ENCODE data around the gene C9orf85.
"Not testable (repeated sequence)": the region's sequence is repeated elsewhere in the genome, so short reads cannot be mapped to it uniquely, and the experiment has no call there.

C9orf85 gene

DNA sequence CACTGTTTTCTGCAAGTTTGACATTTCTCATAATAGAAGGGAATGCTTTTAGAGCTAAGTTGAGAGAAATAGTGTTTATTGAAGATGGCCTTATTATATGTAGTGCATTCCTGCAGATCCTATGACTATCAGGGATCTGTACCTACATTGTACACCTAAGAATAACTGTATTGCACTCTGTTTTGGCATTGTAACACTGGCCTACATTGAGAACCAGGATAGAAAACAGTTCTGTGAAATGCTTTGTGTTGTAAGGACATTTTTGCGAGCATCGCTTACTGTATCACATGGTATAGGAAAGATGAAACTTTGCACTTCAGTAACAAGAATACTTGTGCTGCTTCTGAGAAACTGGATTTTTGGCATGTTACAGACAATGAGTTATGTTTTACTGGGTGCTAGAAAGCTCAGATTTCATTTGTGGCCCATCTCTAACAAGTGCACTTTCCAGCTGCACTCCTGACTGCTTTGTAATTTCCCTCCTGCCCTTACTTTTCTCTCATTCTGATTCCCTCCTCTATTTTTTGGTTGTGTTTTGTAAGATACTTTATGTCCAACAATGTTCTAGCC is 30.6 kb downstream of the C9orf85 start:
- TF ChIP-seq ZFX (IDR thresholded peaks at IDR 0.05; ENCODE audit: borderline replicate concordance), result no peak
- TF ChIP-seq, protein P1, sequence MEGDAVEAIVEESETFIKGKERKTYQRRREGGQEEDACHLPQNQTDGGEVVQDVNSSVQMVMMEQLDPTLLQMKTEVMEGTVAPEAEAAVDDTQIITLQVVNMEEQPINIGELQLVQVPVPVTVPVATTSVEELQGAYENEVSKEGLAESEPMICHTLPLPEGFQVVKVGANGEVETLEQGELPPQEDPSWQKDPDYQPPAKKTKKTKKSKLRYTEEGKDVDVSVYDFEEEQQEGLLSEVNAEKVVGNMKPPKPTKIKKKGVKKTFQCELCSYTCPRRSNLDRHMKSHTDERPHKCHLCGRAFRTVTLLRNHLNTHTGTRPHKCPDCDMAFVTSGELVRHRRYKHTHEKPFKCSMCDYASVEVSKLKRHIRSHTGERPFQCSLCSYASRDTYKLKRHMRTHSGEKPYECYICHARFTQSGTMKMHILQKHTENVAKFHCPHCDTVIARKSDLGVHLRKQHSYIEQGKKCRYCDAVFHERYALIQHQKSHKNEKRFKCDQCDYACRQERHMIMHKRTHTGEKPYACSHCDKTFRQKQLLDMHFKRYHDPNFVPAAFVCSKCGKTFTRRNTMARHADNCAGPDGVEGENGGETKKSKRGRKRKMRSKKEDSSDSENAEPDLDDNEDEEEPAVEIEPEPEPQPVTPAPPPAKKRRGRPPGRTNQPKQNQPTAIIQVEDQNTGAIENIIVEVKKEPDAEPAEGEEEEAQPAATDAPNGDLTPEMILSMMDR (IDR thresholded peaks at IDR 0.05), result no peak
- H3K27ac ChIP-seq, result no peak overlapping the region

DNA sequence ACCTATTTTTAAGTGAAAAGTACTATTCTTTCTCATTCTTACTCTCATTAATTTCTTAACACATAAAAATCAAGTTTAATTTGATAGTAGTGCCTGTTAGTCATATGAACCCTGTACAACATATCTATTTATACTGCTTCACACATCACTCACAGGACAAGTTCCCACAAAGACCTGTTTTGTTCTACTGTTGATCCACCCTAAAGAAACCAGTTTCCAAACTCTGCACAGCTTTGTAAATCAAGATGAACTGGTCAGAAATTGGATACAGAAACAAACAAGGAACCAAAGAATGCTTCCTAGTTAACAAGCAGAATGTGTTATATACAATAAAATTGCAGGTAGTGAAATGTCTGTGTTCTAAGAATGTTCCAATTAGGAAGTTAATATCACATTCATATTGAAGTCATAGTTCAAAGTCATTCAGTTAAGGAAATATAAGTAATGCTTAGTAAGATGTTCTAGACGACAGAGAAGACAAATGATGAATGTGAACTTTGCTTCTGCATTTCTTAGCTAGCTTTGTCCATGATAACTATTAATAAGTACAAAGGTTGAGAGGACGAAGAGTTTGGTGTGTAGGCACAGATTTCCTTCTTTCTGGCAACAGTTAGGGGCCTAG is 33.4 kb downstream of the C9orf85 start:
- TF ChIP-seq, protein P1 (IDR thresholded peaks at IDR 0.05), result no peak
- no peak for TF ChIP-seq ZFX (IDR thresholded peaks at IDR 0.05; ENCODE audit: borderline replicate concordance)
- H3K27ac ChIP-seq, result no peak overlapping the region

DNA sequence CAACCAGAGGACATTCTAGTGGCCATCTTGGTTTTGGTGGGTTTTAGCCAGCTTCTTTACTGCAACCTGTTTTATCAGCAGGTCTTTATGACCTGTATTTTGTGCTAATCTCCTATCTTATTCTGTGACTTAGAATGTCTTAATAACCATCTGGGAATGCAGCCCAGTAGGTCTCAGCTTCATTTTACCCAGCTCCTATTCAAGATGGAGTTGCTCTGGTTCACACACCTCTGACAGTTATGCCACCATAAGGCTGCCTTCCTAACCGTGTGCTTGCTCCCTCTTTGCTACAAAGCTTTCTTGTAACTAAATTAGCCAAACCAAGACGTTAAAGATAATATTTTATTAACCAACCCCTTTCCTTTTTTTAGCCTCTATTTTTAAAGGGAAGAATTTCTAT is 43.2 kb downstream of the C9orf85 start:
- H3K27ac ChIP-seq, result not testable (repeated sequence)

DNA sequence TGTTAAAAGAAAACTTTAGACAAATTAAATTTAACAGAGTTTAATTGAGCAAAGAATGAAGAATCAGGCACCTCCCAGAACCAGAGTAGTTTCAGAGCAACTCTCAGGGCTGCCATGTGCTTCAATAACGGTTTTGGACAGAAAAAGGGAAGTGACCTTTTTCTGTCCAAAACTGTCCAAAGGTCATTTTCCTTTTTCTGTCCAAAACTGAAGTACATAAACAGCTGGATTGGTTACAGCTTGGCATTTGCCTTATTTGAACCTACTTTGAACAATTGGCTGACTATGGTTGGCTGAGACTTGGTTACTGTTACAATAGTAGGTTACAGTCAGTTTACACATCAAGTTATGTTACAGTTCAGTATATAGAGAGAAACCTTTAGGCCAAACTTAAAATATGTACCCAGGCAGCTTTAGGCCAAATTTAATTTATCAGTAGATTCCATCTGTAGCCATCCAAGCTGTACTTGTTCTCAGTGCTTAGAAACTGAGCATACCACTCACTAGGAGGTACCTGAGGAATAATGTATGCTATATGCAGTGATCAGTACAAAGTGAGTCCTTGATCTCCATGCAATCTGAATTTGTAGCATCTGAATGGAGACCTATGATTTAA is 44.0 kb downstream of the C9orf85 start:
- no peak overlapping the region for H3K27ac ChIP-seq
- TF ChIP-seq, protein P1 (IDR thresholded peaks at IDR 0.05), result no peak
- no peak for TF ChIP-seq ZFX (IDR thresholded peaks at IDR 0.05; ENCODE audit: borderline replicate concordance)

DNA sequence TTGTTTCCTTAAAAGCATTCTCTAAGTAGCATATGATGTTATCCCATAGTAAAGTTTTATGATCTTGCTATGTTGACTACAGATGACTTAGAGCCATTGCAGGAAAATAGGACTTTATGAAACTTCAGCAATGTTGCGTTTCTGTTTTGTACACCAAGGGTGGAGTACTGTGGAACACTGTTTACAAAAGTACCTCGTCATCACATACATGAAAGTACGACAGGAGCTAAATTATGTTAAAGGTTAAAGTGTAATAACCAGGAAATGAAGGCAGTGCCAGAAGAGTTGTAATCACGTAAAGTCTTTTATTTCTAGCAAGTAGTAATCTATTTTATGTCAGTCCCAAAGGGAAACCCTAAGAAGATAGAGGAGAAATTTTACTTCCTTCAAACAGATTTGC is 50.9 kb downstream of the C9orf85 start:
- TF ChIP-seq, protein P1 (IDR thresholded peaks at IDR 0.05), result no peak
- no peak for TF ChIP-seq ZFX (IDR thresholded peaks at IDR 0.05; ENCODE audit: borderline replicate concordance)

DNA sequence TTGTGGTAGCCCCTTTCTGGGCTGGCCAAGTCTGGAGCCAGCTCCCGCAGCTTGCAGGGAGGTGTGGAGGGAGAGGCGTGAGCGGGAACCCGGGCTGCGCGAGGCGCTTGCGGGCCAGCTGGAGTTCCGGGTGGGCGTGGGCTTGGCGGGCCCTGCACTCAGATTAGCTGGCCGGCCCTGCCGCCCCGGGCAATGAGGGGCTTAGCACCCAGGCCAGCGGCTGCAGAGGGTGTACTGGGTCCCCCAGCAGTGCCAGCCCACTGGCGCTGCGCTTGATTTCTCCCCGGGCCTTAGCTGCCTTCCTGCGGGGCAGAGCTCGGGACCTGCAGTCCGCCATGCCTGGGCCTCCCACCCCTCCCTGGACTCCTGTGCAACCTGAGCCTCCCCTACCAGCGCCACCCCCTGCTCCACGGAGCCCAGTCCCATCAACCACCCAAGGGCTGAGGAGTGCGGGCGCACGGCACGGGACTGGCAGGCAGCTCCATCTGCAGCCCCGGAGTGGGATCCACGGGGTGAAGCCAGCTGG is 52.1 kb downstream of the C9orf85 start:
- not testable (repeated sequence) for H3K27ac ChIP-seq

More for the DNA sequence above, 50.9 kb downstream of the C9orf85 start:
- H3K27ac ChIP-seq, result no peak overlapping the region

DNA sequence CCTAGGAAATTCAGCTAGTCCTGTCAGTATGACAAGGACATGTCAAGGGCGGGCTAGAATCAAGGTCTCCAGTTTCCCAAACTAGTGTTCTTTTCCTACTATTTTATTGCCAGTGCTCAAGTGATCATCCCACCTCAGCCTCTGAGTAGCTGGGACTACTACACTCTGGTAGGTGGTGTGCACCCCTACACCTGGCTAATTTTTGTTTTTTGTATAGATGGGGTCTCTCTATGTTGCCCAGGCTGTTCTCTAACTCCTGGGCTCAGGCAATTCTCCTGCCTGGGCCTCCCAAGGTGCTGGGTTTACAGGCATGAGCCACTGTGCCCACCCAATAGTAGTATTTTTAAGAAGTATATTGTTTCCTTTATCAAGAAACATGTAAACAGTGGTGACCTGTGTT is 54.0 kb downstream of the C9orf85 start:
- H3K27ac ChIP-seq, result no peak overlapping the region
- TF ChIP-seq ZFX (IDR thresholded peaks at IDR 0.05; ENCODE audit: borderline replicate concordance), result no peak
- TF ChIP-seq, protein P1 (IDR thresholded peaks at IDR 0.05), result no peak

DNA sequence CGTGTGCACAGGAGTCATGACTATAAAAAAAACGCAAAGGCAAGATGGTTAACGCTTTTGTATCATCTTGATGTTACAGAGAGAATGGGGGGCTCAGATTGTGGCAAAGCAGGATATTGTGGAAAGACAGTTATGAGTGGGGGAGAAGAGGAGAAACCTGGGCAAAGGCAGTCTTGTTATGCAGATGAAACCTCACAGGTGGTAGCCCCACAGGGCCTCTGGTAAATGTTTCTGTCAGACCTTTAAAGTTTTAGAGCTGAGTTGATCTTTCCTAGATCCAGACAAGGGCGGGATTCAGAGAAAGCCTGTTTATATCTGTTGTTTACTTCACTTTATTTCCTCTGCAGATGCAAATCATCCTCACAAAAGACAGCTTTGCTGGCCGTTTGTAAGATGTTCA is 55.2 kb downstream of the C9orf85 start:
- H3K27ac ChIP-seq, result no peak overlapping the region
- TF ChIP-seq, protein P1 (IDR thresholded peaks at IDR 0.05), result no peak
- TF ChIP-seq ZFX (IDR thresholded peaks at IDR 0.05; ENCODE audit: borderline replicate concordance), result no peak

All from 22Rv1 (cell line).